Right renal cortex interstitium (tissue), 3 donors: ENCODE results near the gene HOXC11. TPM values are rescaled to one million over a fixed set of nuclear protein-coding genes. Genes with fewer than 3 reads are reported as not detected.

Experiments used
- DNase-seq, 3 donors: peaks; one replicate each; pipeline ENCODE4 v3.0.0-alpha.2; 2013; ENCODE audit warnings: low read depth in 3 of 3, low spot score in 2 of 3
- polyA plus RNA-seq, 3 donors: library from polyadenylated mRNA; unstranded; fragments of 120-200 nt; gene quantifications; one replicate each; pipeline ENCODE4 v1.2.1, GENCODE V29; 2013; ENCODE audit not compliant: insufficient read length in 3 of 3

Gene HOXC11
- polyA plus RNA-seq, 3 donors: 1.4 to 2.8 (median 1.5) TPM

DNA sequence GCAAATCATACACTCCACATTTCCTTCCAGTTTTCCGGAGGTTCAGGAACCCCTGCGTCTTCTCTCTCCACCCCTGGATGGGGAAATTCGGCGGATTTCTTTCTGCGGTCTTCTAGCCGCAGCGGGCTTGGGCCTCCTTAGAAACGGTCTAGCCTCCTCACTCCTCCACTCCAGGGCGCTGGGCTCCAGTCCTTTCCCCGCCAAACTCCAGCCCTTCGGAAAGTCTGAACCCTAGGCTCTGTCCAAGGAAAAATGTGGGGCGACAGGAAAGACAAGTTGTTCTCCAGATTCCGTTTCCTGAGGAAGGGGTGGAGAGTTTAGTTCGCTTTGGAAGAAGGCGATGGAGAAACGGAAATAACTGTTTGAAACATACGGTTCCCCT, 10.6 kb downstream of the HOXC11 start:
- no peak for DNase-seq

DNA sequence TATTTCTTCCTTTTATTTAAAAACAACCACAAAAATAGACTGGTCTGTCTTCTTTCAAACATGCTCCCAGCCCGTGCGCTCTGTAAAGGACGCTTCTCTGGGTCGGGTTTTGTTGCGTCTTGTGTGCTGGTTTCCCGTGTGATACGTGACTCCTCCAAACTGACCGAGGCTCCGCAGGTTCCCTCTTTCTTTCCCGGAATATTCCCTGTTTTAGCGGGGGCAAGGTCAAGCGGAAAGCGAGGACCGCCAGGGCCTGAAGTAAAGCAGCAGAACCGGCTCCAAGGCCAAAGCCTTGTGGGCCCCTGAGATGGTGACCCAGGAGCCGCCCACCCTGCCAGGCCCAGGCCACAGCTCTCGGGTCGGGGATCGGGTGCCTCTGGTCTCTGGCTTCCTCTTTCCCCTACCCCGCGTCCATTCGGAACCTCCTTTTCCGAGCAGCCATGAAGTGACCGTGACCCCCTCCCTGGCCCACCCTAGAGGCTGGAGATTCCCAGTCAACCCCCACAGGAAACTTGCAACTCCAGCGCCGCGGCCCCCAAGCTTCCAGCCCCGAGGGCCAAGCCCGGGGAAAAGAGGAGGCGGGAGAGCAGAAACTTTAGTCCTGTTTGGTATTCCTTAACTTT, 11.1 kb downstream of the HOXC11 start:
- no peak for DNase-seq

DNA sequence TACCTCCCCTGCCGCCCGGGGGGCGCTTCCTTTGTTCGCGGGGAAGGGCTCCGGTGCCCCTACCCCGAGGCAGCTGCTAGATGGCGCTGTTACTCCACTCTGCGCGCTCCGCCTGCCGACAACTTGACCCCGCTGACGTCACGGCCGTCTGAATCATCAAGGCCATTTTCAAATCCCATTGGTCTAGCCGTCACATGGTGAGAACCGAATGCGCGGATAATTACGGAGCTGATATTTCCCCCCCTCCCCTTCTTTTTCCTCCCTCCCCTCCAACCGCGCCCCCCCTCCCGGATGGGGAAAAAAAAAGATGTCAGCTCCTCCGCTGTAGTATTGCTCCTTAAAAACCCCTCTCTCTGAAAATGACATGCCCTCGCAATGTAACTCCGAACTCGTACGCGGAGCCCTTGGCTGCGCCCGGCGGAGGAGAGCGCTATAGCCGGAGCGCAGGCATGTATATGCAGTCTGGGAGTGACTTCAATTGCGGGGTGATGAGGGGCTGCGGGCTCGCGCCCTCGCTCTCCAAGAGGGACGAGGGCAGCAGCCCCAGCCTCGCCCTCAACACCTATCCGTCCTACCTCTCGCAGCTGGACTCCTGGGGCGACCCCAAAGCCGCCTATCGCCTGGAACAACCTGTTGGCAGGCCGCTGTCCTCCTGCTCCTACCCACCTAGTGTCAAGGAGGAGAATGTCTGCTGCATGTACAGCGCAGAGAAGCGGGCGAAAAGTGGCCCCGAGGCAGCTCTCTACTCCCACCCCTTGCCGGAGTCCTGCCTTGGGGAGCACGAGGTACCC, 12.2 kb downstream of the HOXC11 start, which contains the start of gene HOXC10:
Gene HOXC10, plus strand, starts transcription at position 246 of the 791 bp plus-strand sequence. Its CDS starts 114 bp downstream, at position 360.
- DNase-seq: peak; percentile 94 to 98 (median 97)

DNA sequence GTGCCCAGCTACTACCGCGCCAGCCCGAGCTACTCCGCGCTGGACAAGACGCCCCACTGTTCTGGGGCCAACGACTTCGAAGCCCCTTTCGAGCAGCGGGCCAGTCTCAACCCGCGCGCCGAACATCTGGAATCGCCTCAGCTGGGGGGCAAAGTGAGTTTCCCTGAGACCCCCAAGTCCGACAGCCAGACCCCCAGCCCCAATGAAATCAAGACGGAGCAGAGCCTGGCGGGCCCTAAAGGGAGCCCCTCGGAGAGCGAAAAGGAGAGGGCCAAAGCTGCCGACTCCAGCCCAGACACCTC, 12.7 kb downstream of the HOXC11 start:
- DNase-seq: no peak

- no peak for DNase-seq
Measured at GRCh38 chr12:53985994-53986685, 13.2 kb downstream of the HOXC11 start.

GRCh38 chr12:53986686-53987483, 14.0 kb downstream of the HOXC11 start:
- no peak for DNase-seq

- DNase-seq: no peak
Measured at GRCh38 chr12:53987787-53988230, 14.9 kb downstream of the HOXC11 start.

GRCh38 chr12:53988541-53989226, 15.8 kb downstream of the HOXC11 start:
- no peak for DNase-seq

DNA sequence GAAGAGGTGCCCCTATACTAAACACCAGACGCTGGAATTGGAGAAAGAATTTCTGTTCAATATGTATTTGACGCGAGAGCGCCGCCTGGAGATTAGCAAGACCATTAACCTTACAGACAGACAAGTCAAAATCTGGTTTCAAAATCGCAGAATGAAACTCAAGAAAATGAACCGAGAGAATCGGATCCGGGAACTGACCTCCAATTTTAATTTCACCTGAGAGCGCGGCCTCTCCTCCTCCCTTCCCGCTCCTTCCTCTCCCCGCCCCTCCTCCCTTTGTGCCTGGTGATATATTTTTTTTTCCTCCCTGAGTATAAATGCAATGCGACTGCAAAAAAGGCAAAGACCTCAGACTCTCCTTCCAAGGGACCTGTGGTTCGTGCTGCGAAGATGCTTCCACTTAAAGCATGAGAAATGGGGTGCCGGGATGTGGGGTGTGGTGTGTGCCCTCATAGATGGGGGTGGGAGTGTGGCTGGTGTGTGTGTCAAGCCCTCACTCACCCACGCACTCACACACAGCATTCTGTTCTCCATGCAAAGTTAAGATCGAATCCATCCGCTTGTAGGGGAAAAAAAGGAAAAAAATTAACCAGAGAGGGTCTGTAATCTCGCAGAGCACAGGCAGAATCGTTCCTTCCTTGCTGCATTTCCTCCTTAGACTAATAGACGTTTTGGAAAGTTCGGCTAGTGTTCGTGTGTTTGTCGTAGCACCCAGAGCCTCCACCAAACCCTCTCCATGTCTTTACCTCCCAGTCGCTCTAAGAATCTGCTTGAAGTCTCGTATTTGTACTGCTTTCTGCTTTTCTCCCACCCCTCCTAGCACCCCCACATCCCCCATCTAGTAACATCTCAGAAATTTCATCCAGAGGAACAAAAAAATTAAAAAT, 16.5 kb downstream of the HOXC11 start:
- DNase-seq: no peak

GRCh38 chr12:53990311-53991076, 17.6 kb downstream of the HOXC11 start:
- DNase-seq: no peak

GRCh38 chr12:53991077-53991460, 18.1 kb downstream of the HOXC11 start:
- no peak for DNase-seq

DNA sequence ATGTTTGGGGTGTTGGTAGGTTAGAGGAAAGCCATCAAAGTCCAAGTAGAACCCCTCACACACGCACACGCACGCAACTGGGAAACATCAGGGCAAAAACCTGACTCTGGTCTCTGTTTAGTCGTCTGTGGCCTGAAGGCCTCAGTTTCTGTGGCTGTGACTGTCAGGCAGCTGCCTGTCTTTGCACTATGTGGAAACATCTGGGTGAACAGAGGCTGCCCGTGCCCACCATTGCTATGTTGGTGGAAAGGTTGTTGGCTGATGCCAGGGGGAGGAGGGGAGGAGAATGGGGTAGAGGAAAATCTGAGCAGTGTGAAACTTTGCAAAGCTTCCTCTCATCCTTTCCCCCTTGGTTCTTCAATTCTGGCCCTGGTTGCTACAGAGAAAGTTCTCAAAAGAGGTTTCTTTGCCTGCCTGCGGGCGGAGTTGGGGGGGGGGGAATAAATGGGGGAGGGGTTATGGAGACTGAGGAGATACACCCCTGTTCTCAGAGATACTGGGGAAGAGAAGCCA, 19.5 kb downstream of the HOXC11 start:
- no peak for DNase-seq

- DNase-seq: no peak
Measured at GRCh38 chr12:53993162-53994008, 20.5 kb downstream of the HOXC11 start.

DNA sequence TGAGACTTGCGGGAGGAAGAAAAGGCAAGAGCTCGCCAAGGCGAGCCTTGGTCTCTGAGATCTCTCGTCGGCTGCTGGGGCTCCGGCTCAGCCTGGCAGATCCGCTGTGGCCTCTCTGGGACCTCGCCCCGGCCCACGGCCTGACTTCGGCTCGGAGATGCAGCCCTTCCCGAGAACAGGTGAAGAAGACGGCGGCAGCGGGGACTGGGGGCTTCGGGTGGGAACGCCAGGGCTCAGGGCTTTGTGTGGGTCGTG, 21.0 kb downstream of the HOXC11 start:
- no peak for DNase-seq

DNA sequence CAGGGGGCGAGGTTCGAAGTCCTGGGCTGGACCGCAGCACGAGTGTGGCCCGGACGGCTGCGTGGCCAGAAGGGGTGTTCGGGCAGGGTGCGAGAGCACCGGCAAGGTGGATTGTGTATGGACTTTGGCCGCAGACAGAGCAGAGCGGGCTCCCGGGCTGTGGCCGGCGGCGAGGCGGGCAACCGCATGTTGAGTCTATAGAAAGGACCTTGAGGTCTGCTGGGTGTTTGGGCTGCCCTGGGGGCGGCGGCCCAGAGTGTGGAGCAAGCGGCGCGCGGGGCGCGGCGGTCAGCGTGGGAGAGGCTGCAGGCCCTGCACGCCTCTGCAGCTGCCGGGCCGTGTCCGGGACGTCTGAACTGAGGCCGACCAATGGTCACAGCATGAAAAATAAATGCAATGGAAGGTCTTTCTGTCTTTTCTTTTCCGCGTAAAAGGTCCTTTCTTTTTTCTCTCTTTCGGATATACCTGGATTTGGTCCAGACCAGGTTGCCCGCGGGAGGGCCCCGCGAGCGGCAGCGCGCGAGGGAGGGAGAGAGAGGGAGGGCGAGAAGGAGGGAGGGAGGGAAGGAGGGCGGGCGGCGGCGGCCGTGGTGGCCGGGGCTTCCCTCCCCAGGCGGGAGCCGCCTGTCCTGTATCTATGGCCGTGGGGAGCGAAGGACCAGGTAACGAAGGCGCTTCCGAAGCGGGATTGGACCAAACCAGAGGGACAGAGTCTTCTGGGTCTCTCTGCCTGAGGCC, 21.5 kb downstream of the HOXC11 start:
- no peak for DNase-seq

- no peak for DNase-seq
Measured at GRCh38 chr12:53995002-53995377, 22.1 kb downstream of the HOXC11 start.
